WTC11 (cell line): ENCODE results near the gene POU5F1. TPM values are rescaled to one million over a fixed set of nuclear protein-coding genes. Genes with fewer than 3 reads are reported as not detected.

ENCODE experiments used
- ATAC-seq: fragments of 200-7000 bp; cut with Tn5 transposase; 2 replicates; pipeline ENCODE4 v1.10.0; 2021; ENCODE audit warnings: mild to moderate bottlenecking, moderate library complexity
- CTCF ChIA-PET: fragments of 300-600 bp; sonication (Branson Sonifier 250); formaldehyde crosslinking; loops from one replicate; lab custom pipeline; 2021; ENCODE audit warnings: antibody characterized with exemption; lab: Charles Lee
- POLR2A ChIA-PET: fragments of 350-600 bp; sonication (Branson Sonifier 250); formaldehyde crosslinking; loops from one replicate; lab custom pipeline; 2021; ENCODE audit warnings: antibody characterized with exemption; lab: Charles Lee
- DNase-seq: peaks from one replicate; pipeline ENCODE4 v3.0.0; 2021; ENCODE audit warnings: low spot score
- H3K27ac Mint-ChIP-seq: 2 replicates; pipeline ENCODE4 v1.8.0; 2021; ENCODE audit warnings: mixed read lengths
- H3K27me3 Mint-ChIP-seq: 2 replicates; pipeline ENCODE4 v1.8.0; 2021; ENCODE audit warnings: low read depth, mild to moderate bottlenecking, moderate library complexity, mixed read lengths
- H3K36me3 Mint-ChIP-seq: 2 replicates; pipeline ENCODE4 v1.8.0; 2021; ENCODE audit warnings: mixed read lengths
- H3K4me1 Mint-ChIP-seq: 2 replicates; pipeline ENCODE4 v1.8.0; 2022; ENCODE audit warnings: mixed read lengths
- H3K4me3 Mint-ChIP-seq: 2 replicates; pipeline ENCODE4 v1.8.0; 2021; ENCODE audit warnings: mild to moderate bottlenecking, moderate library complexity, mixed read lengths
- H3K9me3 Mint-ChIP-seq: 2 replicates; pipeline ENCODE4 v1.8.0; 2021; ENCODE audit warnings: mixed read lengths
- ARID4B ChIP-seq: sonication (generic); formaldehyde crosslinking; IDR thresholded peaks from 2 replicates; pipeline ENCODE4 v1.8.0; 2023; ENCODE audit warnings: missing genetic modification reagents, mild to moderate bottlenecking, borderline replicate concordance
- E2F5 ChIP-seq: sonication (generic); formaldehyde crosslinking; IDR thresholded peaks from 2 replicates; pipeline ENCODE4 v1.8.1; 2022; ENCODE audit warnings: mild to moderate bottlenecking, moderate library complexity, missing genetic modification reagents
- ELF4 ChIP-seq: sonication (generic); formaldehyde crosslinking; IDR thresholded peaks from 2 replicates; pipeline ENCODE4 v1.8.1; 2022; ENCODE audit warnings: low read depth, mild to moderate bottlenecking, moderate library complexity, missing genetic modification reagents
- ETV6 ChIP-seq: sonication (generic); formaldehyde crosslinking; IDR thresholded peaks from 2 replicates; pipeline ENCODE4 v1.8.1; 2022; ENCODE audit warnings: mild to moderate bottlenecking, missing genetic modification reagents
- FOXK1 ChIP-seq: sonication (generic); formaldehyde crosslinking; IDR thresholded peaks from 2 replicates; pipeline ENCODE4 v1.8.0; 2022; ENCODE audit warnings: mild to moderate bottlenecking, moderate library complexity, missing genetic modification reagents
- FOXP4 ChIP-seq: sonication (generic); formaldehyde crosslinking; IDR thresholded peaks from 2 replicates; pipeline ENCODE4 v1.8.0; 2022; ENCODE audit warnings: mild to moderate bottlenecking, missing genetic modification reagents
- GTF2I ChIP-seq: fragments of 250-450 bp; sonication (Bioruptor Pico); conservative IDR thresholded peaks from 2 replicates; pipeline ENCODE4 v1.4.0; 2021; ENCODE audit warnings: mild to moderate bottlenecking
- KAT7 ChIP-seq: sonication (generic); formaldehyde crosslinking; IDR thresholded peaks from 2 replicates; pipeline ENCODE4 v1.8.1; 2023; ENCODE audit warnings: missing genetic modification reagents, mild to moderate bottlenecking, borderline replicate concordance
- NR1H2 ChIP-seq: sonication (generic); formaldehyde crosslinking; IDR thresholded peaks from 2 replicates; pipeline ENCODE4 v1.9.0; 2021; ENCODE audit warnings: mild to moderate bottlenecking, moderate library complexity, missing genetic modification reagents
- PRRX2 ChIP-seq: fragments of 250-450 bp; sonication (Bioruptor Pico); IDR thresholded peaks from 2 replicates; pipeline ENCODE4 v1.8.0; 2021; ENCODE audit warnings: mild to moderate bottlenecking
- TEAD1 ChIP-seq: sonication (generic); formaldehyde crosslinking; IDR thresholded peaks from 2 replicates; pipeline ENCODE4 v1.8.0; 2022; ENCODE audit warnings: mild to moderate bottlenecking, missing genetic modification reagents
- ZBTB21 ChIP-seq: sonication (generic); formaldehyde crosslinking; IDR thresholded peaks from 2 replicates; pipeline ENCODE4 v1.8.1; 2023; ENCODE audit warnings: mild to moderate bottlenecking, missing genetic modification reagents, borderline replicate concordance
- ZNF219 ChIP-seq: sonication (generic); formaldehyde crosslinking; IDR thresholded peaks from 2 replicates; pipeline ENCODE4 v1.8.0; 2023; ENCODE audit warnings: missing genetic modification reagents, mild to moderate bottlenecking, borderline replicate concordance
- total RNA-seq: library from RNA; stranded (reverse); gene quantifications from 3 replicates; pipeline ENCODE4 v1.2.3, GENCODE V29; 2021
- TF ChIP-seq, protein P1 (sequence below): sonication (generic); formaldehyde crosslinking; IDR thresholded peaks from 2 replicates; pipeline ENCODE4 v1.8.1; 2023; ENCODE audit warnings: mild to moderate bottlenecking, missing genetic modification reagents
- TF ChIP-seq, protein P2 (sequence below): fragments of 250-450 bp; sonication (Bioruptor Pico); IDR thresholded peaks from 2 replicates; pipeline ENCODE4 v1.9.0; 2021; ENCODE audit warnings: mild to moderate bottlenecking, borderline replicate concordance
- TF ChIP-seq, protein P3 (sequence below): sonication (generic); formaldehyde crosslinking; IDR thresholded peaks from 2 replicates; pipeline ENCODE4 v1.8.1; 2022; ENCODE audit warnings: mild to moderate bottlenecking, missing genetic modification reagents, moderate library complexity, borderline replicate concordance
- TF ChIP-seq, protein P4 (sequence below): sonication (generic); formaldehyde crosslinking; IDR thresholded peaks from 2 replicates; pipeline ENCODE4 v1.8.1; 2023; ENCODE audit warnings: mild to moderate bottlenecking, missing genetic modification reagents

The POU5F1 gene
- total RNA-seq, 1 experiment from 2014 or later, result 2,735 TPM

DNA sequence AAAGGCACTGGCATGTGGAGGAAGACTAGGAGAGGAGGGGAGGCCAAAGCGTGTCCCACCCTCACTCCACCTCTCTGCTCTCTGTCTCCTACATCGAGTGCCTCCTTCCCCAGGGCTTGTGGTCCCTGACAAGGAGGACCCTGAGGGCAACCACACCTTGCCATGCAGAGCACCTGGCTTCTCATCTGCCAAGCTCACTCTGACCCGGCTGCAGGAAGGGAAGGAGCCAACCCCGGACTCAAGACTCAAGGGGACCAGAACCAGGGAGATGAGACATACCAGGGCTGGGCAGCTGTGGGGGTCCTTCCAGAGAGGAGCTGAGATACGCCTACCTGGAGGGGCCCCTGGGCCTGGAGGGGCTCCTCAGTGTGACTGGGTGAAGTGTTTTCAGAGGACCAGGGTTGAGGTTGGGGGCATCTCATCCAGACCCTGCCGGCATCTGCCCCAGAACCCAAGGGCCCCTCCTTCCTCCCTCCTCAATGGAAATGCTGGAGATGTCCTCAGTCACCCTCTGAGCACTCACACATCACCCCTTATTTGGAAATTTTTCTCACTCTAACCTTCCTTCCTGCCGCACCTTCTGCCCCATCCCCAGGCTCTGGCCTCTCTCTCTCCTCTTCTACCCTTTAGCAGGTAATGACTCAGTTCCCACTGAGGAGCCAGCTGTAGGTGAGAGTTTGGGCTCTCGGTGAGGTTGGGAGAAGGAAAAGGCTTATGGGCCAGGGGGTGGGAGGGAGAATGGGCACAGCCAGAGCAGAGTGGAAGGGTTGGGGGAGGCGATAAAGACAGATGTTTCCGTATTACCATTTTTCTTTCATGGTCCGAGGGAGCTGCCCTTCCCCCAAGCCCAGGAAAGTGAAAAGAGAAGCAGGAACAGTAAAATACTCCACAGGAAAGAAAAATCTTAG, 32.0 kb upstream of the POU5F1 start:
- ATAC-seq, result peak; percentile 26

More for the DNA sequence above, 32.0 kb upstream of the POU5F1 start:
- CTCF ChIA-PET, result interaction anchor here (1.0 to 1.1 kb wide), 4 partner anchors 10 to 240 kb away, joined by 3 to 13 read pairs (median 4); no protein-coding TSS in a partner anchor
- peaks cover 18% of the 10 kb centered on the region for H3K4me1 Mint-ChIP-seq
- H3K27ac Mint-ChIP-seq, result no peak overlapping the region
- no peaks in the 10 kb centered on the region; the same call in 1 of the 2 replicates for H3K27me3 Mint-ChIP-seq
- POLR2A ChIA-PET, result no interaction called here
- DNase-seq, result no peak
- TF ChIP-seq, protein P1, sequence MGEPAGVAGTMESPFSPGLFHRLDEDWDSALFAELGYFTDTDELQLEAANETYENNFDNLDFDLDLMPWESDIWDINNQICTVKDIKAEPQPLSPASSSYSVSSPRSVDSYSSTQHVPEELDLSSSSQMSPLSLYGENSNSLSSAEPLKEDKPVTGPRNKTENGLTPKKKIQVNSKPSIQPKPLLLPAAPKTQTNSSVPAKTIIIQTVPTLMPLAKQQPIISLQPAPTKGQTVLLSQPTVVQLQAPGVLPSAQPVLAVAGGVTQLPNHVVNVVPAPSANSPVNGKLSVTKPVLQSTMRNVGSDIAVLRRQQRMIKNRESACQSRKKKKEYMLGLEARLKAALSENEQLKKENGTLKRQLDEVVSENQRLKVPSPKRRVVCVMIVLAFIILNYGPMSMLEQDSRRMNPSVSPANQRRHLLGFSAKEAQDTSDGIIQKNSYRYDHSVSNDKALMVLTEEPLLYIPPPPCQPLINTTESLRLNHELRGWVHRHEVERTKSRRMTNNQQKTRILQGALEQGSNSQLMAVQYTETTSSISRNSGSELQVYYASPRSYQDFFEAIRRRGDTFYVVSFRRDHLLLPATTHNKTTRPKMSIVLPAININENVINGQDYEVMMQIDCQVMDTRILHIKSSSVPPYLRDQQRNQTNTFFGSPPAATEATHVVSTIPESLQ (CRISPR knock-in tag), result no peak
- TF ChIP-seq, protein P2, sequence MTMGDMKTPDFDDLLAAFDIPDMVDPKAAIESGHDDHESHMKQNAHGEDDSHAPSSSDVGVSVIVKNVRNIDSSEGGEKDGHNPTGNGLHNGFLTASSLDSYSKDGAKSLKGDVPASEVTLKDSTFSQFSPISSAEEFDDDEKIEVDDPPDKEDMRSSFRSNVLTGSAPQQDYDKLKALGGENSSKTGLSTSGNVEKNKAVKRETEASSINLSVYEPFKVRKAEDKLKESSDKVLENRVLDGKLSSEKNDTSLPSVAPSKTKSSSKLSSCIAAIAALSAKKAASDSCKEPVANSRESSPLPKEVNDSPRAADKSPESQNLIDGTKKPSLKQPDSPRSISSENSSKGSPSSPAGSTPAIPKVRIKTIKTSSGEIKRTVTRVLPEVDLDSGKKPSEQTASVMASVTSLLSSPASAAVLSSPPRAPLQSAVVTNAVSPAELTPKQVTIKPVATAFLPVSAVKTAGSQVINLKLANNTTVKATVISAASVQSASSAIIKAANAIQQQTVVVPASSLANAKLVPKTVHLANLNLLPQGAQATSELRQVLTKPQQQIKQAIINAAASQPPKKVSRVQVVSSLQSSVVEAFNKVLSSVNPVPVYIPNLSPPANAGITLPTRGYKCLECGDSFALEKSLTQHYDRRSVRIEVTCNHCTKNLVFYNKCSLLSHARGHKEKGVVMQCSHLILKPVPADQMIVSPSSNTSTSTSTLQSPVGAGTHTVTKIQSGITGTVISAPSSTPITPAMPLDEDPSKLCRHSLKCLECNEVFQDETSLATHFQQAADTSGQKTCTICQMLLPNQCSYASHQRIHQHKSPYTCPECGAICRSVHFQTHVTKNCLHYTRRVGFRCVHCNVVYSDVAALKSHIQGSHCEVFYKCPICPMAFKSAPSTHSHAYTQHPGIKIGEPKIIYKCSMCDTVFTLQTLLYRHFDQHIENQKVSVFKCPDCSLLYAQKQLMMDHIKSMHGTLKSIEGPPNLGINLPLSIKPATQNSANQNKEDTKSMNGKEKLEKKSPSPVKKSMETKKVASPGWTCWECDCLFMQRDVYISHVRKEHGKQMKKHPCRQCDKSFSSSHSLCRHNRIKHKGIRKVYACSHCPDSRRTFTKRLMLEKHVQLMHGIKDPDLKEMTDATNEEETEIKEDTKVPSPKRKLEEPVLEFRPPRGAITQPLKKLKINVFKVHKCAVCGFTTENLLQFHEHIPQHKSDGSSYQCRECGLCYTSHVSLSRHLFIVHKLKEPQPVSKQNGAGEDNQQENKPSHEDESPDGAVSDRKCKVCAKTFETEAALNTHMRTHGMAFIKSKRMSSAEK (CRISPR knock-in tag), result no peak
- no peak for TF ChIP-seq PRRX2
- TF ChIP-seq E2F5, result no peak
- TF ChIP-seq, protein P3, sequence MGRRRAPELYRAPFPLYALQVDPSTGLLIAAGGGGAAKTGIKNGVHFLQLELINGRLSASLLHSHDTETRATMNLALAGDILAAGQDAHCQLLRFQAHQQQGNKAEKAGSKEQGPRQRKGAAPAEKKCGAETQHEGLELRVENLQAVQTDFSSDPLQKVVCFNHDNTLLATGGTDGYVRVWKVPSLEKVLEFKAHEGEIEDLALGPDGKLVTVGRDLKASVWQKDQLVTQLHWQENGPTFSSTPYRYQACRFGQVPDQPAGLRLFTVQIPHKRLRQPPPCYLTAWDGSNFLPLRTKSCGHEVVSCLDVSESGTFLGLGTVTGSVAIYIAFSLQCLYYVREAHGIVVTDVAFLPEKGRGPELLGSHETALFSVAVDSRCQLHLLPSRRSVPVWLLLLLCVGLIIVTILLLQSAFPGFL (CRISPR knock-in tag), result no peak
- TF ChIP-seq TEAD1, result no peak
- TF ChIP-seq, protein P4, sequence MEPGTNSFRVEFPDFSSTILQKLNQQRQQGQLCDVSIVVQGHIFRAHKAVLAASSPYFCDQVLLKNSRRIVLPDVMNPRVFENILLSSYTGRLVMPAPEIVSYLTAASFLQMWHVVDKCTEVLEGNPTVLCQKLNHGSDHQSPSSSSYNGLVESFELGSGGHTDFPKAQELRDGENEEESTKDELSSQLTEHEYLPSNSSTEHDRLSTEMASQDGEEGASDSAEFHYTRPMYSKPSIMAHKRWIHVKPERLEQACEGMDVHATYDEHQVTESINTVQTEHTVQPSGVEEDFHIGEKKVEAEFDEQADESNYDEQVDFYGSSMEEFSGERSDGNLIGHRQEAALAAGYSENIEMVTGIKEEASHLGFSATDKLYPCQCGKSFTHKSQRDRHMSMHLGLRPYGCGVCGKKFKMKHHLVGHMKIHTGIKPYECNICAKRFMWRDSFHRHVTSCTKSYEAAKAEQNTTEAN, result no peak
- TF ChIP-seq FOXP4, result no peak
- TF ChIP-seq GTF2I (CRISPR knock-in tag), result no peak
- TF ChIP-seq ARID4B (CRISPR knock-in tag), result no peak
- no peak for TF ChIP-seq ELF4
- no peak for TF ChIP-seq NR1H2 (CRISPR knock-in tag)
- no peak for TF ChIP-seq ETV6 (CRISPR knock-in tag)
- TF ChIP-seq KAT7 (CRISPR knock-in tag), result no peak
- TF ChIP-seq ZNF219 (CRISPR knock-in tag), result no peak
- no peak for TF ChIP-seq FOXK1
- TF ChIP-seq ZBTB21, result no peak
- peaks cover 8% of the 10 kb centered on the region for H3K36me3 Mint-ChIP-seq
- peaks cover 13% of the 10 kb centered on the region for H3K9me3 Mint-ChIP-seq
- H3K4me3 Mint-ChIP-seq, result no peak overlapping the region
